A549 treated with dexamethasone at 1 μM for 4 hours (cell line): ENCODE results near the gene CDH4. TPM values are rescaled to one million over a fixed set of nuclear protein-coding genes. Genes with fewer than 3 reads are reported as not detected.

ENCODE experiments used
- total RNA-seq: library from RNA; stranded (reverse); fragments of 200-300 nt; extraction: Qiagen RNA extraction; gene quantifications from 5 replicates; pipeline ENCODE4 v1.2.3, GENCODE V29; 2022

Gene CDH4
- total RNA-seq: 6.5 to 10.5 TPM (median 8.9 TPM) in 5 replicates

GRCh38 chr20:61251529-61252393, at the start of gene CDH4:
TSS of gene CDH4 (plus strand) at chr20:61252261.

